ENCODE data around the gene PPP3CA. TPM values are rescaled to one million over a fixed set of nuclear protein-coding genes. Genes with fewer than 3 reads are reported as not detected.
A peak's percentile ranks its signal among the peaks of the same experiment; 100 is the strongest.

Gene PPP3CA
- total RNA-seq, 6 experiments from 2014 or later, result 12.1 to 14.5 (median 13.1) TPM

DNA sequence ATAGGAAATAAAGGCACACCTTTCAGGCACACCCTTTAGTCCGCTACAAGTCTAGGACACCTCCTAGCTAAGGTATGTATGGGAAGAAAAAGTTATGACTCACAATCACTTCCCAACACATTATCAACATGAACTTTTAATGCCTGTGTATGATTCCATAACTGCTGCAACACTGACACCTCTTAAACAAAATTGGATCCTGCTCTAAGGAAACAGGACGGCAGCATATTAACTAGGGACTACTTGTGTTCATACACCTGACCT lies 2.4 kb upstream of the PPP3CA start:
- H3K4me3 ChIP-seq, result no peak overlapping the region
- H3K36me3 ChIP-seq, result no peaks in the 10 kb centered on the region
- no peak for ATAC-seq
- 74% methylated on average over 2 of the region's 2 CpGs for WGBS (ENCODE audit: insufficient coverage, low coverage, low lambda C conversion rate, missing lambda C conversion rate)
- intact Hi-C loops (cut with DNase I), result no loop called here
- no peak for DNase-seq
- no peaks in the 10 kb centered on the region for H3K9me3 ChIP-seq
- H3K27me3 ChIP-seq, result no peaks in the 10 kb centered on the region
- no peak overlapping the region for H3K27ac ChIP-seq
- no peaks in the 10 kb centered on the region for H3K4me1 ChIP-seq
- TF ChIP-seq POLR2A (IDR thresholded peaks at IDR 0.05), result no peak
- TF ChIP-seq, protein P1, sequence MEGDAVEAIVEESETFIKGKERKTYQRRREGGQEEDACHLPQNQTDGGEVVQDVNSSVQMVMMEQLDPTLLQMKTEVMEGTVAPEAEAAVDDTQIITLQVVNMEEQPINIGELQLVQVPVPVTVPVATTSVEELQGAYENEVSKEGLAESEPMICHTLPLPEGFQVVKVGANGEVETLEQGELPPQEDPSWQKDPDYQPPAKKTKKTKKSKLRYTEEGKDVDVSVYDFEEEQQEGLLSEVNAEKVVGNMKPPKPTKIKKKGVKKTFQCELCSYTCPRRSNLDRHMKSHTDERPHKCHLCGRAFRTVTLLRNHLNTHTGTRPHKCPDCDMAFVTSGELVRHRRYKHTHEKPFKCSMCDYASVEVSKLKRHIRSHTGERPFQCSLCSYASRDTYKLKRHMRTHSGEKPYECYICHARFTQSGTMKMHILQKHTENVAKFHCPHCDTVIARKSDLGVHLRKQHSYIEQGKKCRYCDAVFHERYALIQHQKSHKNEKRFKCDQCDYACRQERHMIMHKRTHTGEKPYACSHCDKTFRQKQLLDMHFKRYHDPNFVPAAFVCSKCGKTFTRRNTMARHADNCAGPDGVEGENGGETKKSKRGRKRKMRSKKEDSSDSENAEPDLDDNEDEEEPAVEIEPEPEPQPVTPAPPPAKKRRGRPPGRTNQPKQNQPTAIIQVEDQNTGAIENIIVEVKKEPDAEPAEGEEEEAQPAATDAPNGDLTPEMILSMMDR (IDR thresholded peaks at IDR 0.05), result no peak

DNA sequence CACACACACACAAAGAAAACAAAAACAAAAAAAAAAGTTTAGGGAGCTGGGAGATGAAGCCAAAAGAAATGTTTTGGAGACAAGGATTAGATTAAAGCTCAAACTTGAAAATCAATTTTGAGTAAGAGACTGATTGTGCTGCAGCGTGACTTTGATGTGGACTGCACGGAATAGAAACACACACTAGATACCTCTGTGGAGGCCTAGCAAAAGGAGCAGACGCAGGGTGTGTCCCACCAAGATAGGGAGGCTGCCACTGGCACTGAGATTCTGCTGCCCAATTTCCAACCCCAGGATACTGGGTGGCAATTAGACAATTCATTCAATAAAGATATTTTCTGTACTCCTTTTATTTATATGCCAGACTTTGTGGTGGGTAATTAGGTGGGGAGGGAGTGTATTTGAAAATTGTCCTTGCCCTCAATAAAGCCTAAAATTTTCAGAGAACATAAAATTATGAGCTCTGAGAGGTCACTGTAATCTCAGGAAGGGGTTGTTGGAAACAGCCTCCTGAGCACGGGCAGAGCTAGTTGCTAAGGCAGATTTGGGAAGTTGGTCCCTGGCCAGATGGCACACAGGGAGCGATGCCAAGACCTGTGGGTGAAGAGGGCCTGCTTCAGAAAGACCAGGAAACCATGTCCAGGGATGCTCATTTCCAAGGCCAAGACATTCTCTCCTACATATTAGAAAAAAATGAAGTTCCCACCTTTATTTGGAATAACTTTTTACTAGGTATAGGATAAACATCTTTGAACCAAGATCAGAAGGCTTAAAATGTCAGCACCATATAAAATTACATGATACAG lies 1.9 kb upstream of the PPP3CA start:
- DNase-seq (peak; percentile 57 to 67 (median 60)), ATAC-seq (no peak)
- intact Hi-C loops (cut with DNase I), result no loop called here
- Histone ChIP-seq H3K27me3 (no peaks in the 10 kb centered on the region), H3K9me3 (no peaks in the 10 kb centered on the region), H3K4me1 (no peaks in the 10 kb centered on the region), H3K36me3 (no peaks in the 10 kb centered on the region), H3K27ac (no peak overlapping the region), H3K4me3 (no peak overlapping the region)
- WGBS (ENCODE audit: insufficient coverage, low coverage, low lambda C conversion rate, missing lambda C conversion rate), result 39% methylated on average over 5 of the region's 5 CpGs
- TF ChIP-seq, protein P1 (IDR thresholded peaks at IDR 0.05), result no peak
- TF ChIP-seq POLR2A (IDR thresholded peaks at IDR 0.05), result no peak

DNA sequence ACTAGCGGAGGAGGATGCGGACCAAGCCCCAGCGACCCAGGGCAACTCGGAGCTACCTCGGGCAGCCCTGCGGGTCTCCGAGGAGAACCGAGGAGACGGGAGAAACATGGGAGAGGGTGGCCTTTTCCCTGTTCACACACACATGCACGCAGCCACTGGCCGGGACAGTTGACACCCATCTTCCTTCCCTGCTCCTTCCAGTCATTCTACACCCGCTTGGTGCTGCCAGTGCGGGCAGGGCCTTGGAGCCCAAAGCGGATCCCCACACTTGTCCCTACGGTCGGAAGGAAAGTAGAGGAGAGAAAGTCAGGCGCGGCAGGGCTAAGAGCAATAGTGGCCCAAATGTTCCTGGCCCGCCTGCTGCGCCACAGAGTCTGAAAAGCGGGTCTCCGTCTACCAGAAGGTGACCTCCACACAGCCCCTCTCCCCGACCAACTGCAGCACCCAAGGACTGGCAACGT lies 1.1 kb upstream of the PPP3CA start:
- ATAC-seq (peak in 2 of 4 donors; percentile 0 to 1), DNase-seq (peak in 2 of 3 donors; percentile 39 to 59)
- TF ChIP-seq, protein P1 (IDR thresholded peaks at IDR 0.05), result no peak
- TF ChIP-seq POLR2A (IDR thresholded peaks at IDR 0.05), result no peak
- intact Hi-C loops (cut with DNase I), result no loop called here
- peak overlapping the region; percentile 70 to 86 (median 86) for H3K4me3 ChIP-seq
- no peaks in the 10 kb centered on the region for H3K36me3 ChIP-seq
- no peaks in the 10 kb centered on the region for H3K4me1 ChIP-seq
- H3K27me3 ChIP-seq, result no peaks in the 10 kb centered on the region
- 2% methylated on average over 10 of the region's 24 CpGs for WGBS (ENCODE audit: insufficient coverage, low coverage, low lambda C conversion rate, missing lambda C conversion rate)
- H3K9me3 ChIP-seq, result no peaks in the 10 kb centered on the region
- H3K27ac ChIP-seq, result peak overlapping the region; percentile 86 to 95 (median 93)

DNA sequence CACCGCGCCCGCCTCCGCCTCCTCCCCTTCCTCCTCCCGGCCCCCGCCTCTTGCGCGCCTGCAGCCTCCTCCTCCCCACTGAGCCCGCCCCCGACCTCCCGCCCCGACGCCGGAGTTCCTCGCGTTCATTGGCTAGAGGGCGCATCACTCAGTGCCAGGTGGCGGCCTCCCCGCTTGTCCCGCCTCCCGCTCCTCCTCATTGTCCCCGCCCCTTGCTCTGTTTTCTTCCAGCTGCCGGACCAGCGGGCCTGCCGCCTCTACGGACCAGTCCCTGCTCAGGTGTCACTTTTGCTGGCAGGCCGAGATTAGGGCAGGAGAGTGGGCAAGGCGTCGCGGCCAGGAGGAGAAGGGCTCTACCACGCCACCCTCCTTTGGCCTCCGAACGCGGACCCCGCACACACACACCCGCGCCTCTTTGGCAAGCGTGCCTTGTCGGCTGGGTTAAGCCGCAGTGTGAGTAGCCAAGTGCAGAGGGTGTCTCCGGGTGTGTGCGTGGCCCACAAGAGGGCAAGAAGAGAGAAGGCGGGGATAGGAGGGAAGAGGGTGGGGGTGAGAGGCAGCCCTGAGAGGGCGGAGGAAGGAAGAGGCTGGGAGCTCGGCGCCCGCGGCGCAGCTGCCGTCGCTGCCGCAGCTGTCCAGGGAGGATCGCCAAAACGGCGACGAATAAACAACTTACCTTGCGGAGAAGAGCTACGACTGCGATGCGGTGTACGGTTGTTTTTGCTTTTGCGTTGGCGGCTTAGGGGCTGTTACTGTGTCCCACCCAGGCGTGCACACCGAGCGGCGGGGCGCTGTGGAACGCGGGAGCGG lies 436 bp upstream of the PPP3CA start:
- ATAC-seq (peak; percentile 90 to 96 (median 92)), DNase-seq (peak; percentile 100)
- TF ChIP-seq, protein P1 (IDR thresholded peaks at IDR 0.05), result no peak
- peak; percentile 76 for TF ChIP-seq POLR2A (IDR thresholded peaks at IDR 0.05)
- Histone ChIP-seq H3K9me3 (no peaks in the 10 kb centered on the region), H3K27ac (peak overlapping the region; percentile 86 to 95 (median 93)), H3K4me3 (peak overlapping the region; percentile 70 to 87 (median 86)), H3K27me3 (no peaks in the 10 kb centered on the region), H3K4me1 (no peaks in the 10 kb centered on the region), H3K36me3 (no peaks in the 10 kb centered on the region)
- 0% methylated on average over 41 of the region's 71 CpGs for WGBS (ENCODE audit: insufficient coverage, low coverage, low lambda C conversion rate, missing lambda C conversion rate)
- intact Hi-C loops (cut with DNase I), result no loop called here

Data from right lobe of liver (tissue), 6 donors.